K562 (cell line): ENCODE results near the gene ZNF331.

ENCODE experiments used
- E2F8 ChIP-seq: fragments of 450-650 bp; IDR thresholded peaks from 2 replicates; pipeline ENCODE4 v1.7.1; 2018; ENCODE audit warnings: mild to moderate bottlenecking, low read depth; ENCODE audit not compliant: partially characterized antibody
- EP300 ChIP-seq: IDR thresholded peaks from 2 replicates; pipeline ENCODE4 v1.6.1; 2012; ENCODE audit warnings: low read length, improper control_type of control experiment
- HLTF ChIP-seq: fragments of 450-650 bp; IDR thresholded peaks from 2 replicates; pipeline ENCODE4 v1.6.1; 2016
- REST ChIP-seq, 2 experiments: fragments of 450-650 bp; formaldehyde crosslinking in 1 of 2; IDR thresholded peaks; 2 replicates each; pipeline versions ENCODE4 v1.4.0 to v1.6.1; 2014 to 2020; ENCODE audit warnings: mild to moderate bottlenecking in 2 of 2, borderline replicate concordance in 1 of 2, low read depth in 1 of 2

- TF ChIP-seq REST (IDR thresholded peaks at IDR 0.05; ENCODE audit: borderline replicate concordance) (no peak), REST (CRISPR knock-in tag; IDR thresholded peaks at IDR 0.05; ENCODE audit: low read depth) (no peak), E2F8 (no peak), EP300 (no peak), HLTF (no peak)
Observed at GRCh38 chr19:53580871-53581835, 43.2 kb downstream of the ZNF331 start.
